GM04504 (cell line): ENCODE results near the gene KLK3.
"Not testable (repeated sequence)": the region's sequence is repeated elsewhere in the genome, so short reads cannot be mapped to it uniquely, and the experiment has no call there.

Experiments used
- DNase-seq: peaks from one replicate; pipeline ENCODE4 v3.0.0-alpha.2; 2012; ENCODE audit warnings: low read depth

KLK3 gene

DNA sequence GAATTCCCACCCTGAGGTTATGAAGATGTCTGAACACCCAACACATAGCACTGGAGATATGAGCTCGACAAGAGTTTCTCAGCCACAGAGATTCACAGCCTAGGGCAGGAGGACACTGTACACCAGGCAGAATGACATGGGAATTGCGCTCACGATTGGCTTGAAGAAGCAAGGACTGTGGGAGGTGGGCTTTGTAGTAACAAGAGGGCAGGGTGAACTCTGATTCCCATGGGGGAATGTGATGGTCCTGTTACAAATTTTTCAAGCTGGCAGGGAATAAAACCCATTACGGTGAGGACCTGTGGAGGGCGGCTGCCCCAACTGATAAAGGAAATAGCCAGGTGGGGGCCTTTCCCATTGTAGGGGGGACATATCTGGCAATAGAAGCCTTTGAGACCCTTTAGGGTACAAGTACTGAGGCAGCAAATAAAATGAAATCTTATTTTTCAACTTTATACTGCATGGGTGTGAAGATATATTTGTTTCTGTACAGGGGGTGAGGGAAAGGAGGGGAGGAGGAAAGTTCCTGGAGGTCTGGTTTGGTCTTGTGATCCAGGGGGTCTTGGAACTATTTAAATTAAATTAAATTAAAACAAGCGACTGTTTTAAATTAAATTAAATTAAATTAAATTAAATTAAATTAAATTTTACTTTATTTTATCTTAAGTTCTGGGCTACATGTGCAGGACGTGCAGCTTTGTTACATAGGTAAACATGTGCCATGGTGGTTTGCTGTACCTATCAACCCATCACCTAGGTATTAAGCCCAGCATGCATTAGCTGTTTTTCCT lies 7.0 kb downstream of the KLK3 start:
- no peak for DNase-seq

- DNase-seq, result no peak
These were observed 14.8 kb downstream of the KLK3 start for GRCh38 chr19:50869479-50869878.

GRCh38 chr19:50870417-50871089 lies 15.8 kb downstream of the KLK3 start:
- DNase-seq, result no peak

DNA sequence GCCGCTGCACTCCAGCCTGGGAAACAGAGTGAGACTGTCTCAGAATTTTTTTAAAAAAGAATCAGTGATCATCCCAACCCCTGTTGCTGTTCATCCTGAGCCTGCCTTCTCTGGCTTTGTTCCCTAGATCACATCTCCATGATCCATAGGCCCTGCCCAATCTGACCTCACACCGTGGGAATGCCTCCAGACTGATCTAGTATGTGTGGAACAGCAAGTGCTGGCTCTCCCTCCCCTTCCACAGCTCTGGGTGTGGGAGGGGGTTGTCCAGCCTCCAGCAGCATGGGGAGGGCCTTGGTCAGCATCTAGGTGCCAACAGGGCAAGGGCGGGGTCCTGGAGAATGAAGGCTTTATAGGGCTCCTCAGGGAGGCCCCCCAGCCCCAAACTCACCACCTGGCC lies 18.3 kb downstream of the KLK3 start, which contains the start of gene KLK2:
TSS of gene KLK2 (plus strand) at position 384 of the 400 bp plus-strand sequence. CDS start 35 bp downstream, outside the sequence.
- DNase-seq, result no peak

GRCh38 chr19:50874211-50874610 lies 19.5 kb downstream of the KLK3 start:
- no peak for DNase-seq

DNA sequence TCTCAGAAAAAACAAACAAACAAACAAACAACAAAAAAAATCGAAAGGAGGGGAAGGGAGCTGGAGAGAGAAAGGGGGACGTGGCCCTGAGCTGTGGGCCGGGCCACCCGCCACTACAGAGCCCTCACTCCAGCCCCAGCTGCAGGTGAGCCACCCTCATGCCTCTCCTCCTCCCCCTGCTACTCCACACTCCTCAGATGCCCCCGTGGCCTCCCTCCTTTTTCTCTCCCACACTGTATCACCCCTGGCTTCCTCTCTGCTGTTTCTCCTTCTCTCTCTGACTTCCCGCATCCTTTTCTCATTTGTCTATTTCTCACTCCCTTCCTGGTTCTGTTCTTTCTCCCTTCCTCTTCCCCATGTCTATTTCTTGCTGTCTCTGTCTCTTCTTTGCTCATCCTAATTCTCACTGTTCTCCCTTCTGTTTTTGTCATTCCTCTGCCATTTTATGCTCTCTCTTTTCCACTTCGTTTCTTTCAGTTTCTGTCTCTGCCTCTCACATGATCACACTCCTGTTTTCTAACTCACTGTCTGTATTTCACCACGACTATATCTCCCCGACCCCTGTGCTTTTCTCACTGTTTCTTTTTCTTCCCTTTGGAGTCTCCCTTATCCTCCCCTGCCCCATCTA lies 21.2 kb downstream of the KLK3 start:
- no peak for DNase-seq

GRCh38 chr19:50876456-50876855 lies 21.7 kb downstream of the KLK3 start:
- no peak for DNase-seq

GRCh38 chr19:50877338-50877737 lies 22.6 kb downstream of the KLK3 start:
- DNase-seq, result no peak

GRCh38 chr19:50878851-50879250 lies 24.1 kb downstream of the KLK3 start:
- DNase-seq, result no peak

GRCh38 chr19:50880241-50880640 lies 25.5 kb downstream of the KLK3 start:
- no peak for DNase-seq

DNA sequence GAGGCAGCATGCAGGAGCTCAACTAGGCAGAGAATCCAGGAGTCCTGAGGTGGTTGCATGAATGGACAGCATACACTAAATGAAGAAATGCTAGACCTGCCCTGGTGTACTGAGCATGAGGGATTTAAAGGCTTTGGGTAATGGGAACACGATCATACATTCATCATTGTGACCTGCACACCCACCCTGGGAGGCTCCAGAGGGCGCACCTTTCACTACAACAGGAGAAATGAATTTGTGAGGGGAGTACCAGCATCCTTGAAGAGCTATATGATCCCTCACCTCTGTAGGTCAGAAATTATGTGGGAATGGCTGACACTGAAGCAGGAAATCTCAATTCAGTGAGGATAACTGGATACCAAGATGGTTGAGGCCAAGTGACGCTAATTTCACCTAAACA lies 27.5 kb downstream of the KLK3 start:
- DNase-seq, result no peak

DNA sequence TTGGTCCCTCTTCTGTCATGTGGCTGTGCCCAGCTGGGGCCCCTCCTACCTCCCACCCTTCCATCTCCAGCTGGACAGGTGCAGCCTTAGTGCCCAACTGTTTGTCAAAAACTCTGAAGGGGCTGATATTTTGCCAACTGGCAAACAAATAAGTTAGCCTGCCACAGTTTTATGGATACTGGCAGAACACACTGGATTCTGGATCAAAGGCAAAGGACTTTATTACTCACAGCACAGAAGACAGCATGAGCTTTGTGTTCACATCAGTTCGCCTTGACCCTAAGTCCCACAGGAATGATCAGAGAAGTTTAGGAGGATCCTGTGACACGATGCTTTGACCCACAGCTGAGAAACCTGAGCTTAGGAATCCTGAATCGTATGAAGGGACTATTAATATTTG lies 34.9 kb downstream of the KLK3 start:
- DNase-seq, result no peak

DNA sequence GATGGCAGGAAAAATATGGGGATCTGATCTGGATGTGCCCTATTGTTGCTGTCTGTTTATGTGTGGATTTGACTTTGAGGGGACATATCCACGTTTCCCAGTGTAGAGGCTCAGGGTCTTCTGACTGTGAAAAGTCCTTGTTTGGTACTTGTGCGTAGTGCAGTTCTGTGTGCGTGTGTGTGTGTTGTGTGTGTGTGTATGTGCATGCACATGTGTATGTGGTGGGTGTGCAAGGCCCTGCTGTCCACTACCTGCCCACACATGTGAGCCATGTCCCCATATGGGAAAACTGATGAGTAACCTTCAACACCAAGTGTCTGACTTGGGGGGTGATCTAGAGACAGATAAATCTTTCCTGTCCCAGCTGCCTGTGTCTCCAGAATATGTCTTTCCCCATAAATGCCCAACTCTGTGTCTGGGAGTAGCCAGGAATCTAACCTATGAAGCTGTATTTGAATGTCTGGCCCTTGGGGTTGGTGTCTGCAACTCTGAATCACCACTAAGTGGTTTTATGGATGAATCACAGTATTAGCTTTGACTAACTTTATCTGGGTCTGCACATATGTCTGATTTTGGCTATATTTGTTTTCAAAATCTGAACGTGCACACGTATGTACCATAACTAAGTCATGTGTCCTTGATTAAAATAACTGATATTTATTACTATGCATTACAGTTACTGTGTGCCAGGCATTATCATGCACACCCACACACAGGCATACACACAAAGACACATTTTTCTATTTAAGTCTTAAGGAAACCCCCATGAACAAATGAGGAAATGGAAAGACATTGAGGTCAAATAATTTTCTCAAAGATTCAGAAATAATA lies 35.9 kb downstream of the KLK3 start:
- DNase-seq, result no peak

- DNase-seq, result no peak
These were observed 36.5 kb downstream of the KLK3 start for GRCh38 chr19:50891253-50891625.

DNA sequence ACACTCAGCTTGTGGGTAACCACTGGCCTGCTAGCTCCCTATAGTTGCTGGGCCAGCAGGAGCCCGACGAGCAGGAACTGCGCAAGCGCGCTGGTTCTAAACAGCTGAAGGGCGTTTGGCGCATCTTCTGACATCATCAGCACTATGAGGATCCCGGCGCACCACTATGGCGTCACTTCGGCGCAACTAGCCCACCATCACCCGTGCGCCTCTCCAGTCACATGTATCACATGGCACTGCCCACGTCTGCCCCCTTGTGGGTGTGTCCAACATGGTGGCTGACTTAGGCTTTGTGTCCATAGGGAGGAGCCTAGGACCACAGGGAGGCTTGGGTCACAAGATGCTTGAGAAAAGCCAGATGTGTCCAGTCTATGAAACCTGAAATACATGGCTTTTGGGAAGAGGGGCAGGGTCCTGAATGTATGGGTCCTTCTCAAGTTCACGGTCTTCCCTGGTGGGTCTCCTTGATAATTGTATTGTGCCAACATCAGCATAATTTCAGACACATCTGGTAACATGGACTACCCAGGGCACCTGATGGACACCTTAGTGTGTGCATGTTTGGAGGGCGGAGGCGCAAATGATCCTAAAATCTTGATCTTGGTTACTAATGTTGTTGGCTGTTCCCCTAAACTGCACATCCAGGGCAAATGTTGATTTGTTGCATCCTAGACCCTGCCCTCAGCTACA lies 38.5 kb downstream of the KLK3 start:
- no peak for DNase-seq

GRCh38 chr19:50894478-50895356 lies 40.0 kb downstream of the KLK3 start:
- DNase-seq, result no peak

- not testable (repeated sequence) for DNase-seq
These were observed 41.4 kb downstream of the KLK3 start for GRCh38 chr19:50896089-50896590.

DNA sequence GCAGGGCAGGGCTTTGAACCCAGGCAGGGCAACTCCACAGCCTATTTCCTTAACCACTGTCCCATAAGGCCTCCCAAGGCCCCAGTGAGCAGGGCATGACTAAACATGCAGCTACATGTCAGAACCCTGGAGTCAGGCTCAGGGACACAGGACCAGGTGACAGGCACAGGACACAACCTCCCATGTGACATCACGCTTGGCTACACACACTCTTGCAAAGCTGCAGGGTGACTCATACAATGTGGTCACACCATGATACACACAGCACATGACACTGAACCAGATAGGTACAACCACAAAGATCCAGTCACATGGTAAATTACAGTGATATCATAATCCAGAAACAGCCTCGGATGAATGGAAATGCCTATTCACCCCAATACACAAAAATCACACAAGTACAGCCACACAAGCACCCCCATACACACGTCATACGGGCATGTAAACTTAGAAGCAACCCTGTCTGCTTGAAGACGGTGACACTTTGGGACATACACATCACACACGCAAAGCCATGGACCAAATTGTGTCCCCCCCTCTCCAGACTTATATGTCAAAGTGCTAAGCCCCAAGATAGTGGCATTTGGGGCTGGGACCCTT lies 42.0 kb downstream of the KLK3 start:
- DNase-seq, result peak; percentile 6

DNA sequence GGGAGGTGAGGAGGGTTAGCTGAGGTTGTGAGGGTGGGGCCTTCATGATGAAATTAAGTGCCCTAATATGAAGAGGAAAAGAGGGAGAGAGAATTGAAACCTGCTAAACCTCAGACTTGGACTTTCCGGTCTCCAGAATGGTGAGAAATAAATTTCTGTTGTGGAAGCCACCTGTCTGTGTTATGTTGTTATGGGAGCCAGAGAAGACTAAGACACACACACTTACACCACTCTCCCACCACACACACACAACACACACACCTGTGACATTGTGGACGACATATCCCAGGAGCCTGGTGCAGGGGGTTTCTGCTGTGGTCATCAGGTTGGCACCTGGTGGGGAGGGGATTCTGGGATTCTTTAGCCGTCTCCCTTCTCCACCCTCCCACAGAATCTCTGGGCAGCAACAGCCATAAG lies 42.5 kb downstream of the KLK3 start:
- DNase-seq, result no peak

- no peak for DNase-seq
These were observed 42.9 kb downstream of the KLK3 start for GRCh38 chr19:50897612-50898011.
